ENCODE data around the gene CNST.
A peak's percentile ranks its signal among the peaks of the same experiment; 100 is the strongest.
"Not testable (repeated sequence)": the region's sequence is repeated elsewhere in the genome, so short reads cannot be mapped to it uniquely, and the experiment has no call there.

CNST gene

GRCh38 chr1:246687002-246687401 lies 120.7 kb downstream of the CNST start:
- no peak for DNase-seq
- in situ Hi-C loops (cut with HindIII; ENCODE audit: low pct_ligation_motif_present, low pct_unique_long_range_greater_than_20kb, low sequenced_read_pairs): no loop called here

DNA sequence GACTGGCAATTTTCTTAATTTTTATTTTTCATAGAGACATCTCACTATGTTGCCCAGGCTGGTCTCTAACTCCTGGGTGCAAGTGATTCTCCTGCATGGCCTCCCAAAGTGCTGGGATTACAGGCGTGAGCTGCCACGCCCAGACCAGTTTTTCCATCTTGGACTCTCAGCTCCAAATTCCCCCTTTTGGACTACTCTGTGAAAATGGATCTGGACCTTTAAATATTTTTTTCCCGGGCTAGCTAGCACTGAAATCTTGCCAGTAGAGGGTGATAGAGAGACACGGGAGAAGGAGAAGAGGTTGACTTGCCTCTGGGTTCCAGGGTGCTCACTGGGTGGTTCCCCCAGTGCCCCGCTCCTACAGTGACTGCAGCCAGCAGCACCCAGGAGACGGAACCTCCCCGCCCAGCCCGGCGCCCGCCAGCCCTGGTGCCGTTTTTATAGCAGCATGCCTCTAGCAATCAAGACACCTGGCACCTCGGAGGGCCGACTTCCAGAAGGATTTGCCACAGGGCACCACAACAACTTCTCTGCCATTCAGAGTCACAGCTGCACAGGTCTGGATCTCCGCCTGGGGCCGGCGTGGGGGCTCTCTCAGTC lies 123.3 kb downstream of the CNST start:
- peak; percentile 87 for DNase-seq
- in situ Hi-C loops (cut with HindIII; ENCODE audit: low pct_ligation_motif_present, low pct_unique_long_range_greater_than_20kb, low sequenced_read_pairs): no loop called here

GRCh38 chr1:246690100-246690499 lies 123.8 kb downstream of the CNST start:
- in situ Hi-C loops (cut with HindIII; ENCODE audit: low pct_ligation_motif_present, low pct_unique_long_range_greater_than_20kb, low sequenced_read_pairs): no loop called here
- no peak for DNase-seq

- no peak for DNase-seq
Observed at GRCh38 chr1:246691622-246692495, 125.6 kb downstream of the CNST start.

GRCh38 chr1:246694213-246694895 lies 128.1 kb downstream of the CNST start:
- DNase-seq; in situ Hi-C loops (cut with HindIII; ENCODE audit: low pct_ligation_motif_present, low pct_unique_long_range_greater_than_20kb, low sequenced_read_pairs): not testable (repeated sequence)

More at GRCh38 chr1:246691622-246692495, 125.6 kb downstream of the CNST start:
- in situ Hi-C loops (cut with HindIII; ENCODE audit: low pct_ligation_motif_present, low pct_unique_long_range_greater_than_20kb, low sequenced_read_pairs): no loop called here

GRCh38 chr1:246695136-246695535 lies 128.9 kb downstream of the CNST start:
- in situ Hi-C loops (cut with HindIII; ENCODE audit: low pct_ligation_motif_present, low pct_unique_long_range_greater_than_20kb, low sequenced_read_pairs): no loop called here
- no peak for DNase-seq

GRCh38 chr1:246695666-246696065 lies 129.4 kb downstream of the CNST start:
- in situ Hi-C loops (cut with HindIII; ENCODE audit: low pct_ligation_motif_present, low pct_unique_long_range_greater_than_20kb, low sequenced_read_pairs): no loop called here
- no peak for DNase-seq

- no peak for DNase-seq
- in situ Hi-C loops (cut with HindIII; ENCODE audit: low pct_ligation_motif_present, low pct_unique_long_range_greater_than_20kb, low sequenced_read_pairs): no loop called here
Observed at GRCh38 chr1:246698466-246699094, 132.3 kb downstream of the CNST start.

GRCh38 chr1:246699095-246699735 lies 133.0 kb downstream of the CNST start:
- DNase-seq: peak; percentile 92
- in situ Hi-C loops (cut with HindIII; ENCODE audit: low pct_ligation_motif_present, low pct_unique_long_range_greater_than_20kb, low sequenced_read_pairs): no loop called here

DNA sequence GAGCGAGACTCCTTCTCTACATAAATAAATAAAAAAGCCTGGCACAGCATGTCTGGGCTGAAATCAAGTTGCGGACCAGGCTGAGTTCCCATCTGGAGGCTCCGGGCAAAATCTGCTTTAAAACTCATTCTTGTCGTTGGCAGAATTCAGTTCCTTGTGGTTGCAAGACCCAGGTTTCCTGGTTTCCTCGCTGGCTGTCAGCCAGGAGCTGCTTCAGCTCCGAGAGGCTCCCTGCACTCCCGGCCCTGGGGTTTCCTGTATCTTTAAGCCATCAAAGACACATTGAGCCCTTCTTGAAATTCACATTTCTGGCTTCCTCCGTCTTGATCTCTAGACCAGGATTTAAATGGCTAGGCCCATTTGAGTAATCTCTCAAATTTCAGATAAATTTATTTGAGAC lies 137.3 kb downstream of the CNST start:
- in situ Hi-C loops (cut with HindIII; ENCODE audit: low pct_ligation_motif_present, low pct_unique_long_range_greater_than_20kb, low sequenced_read_pairs): no loop called here
- no peak for DNase-seq

GRCh38 chr1:246705368-246705767 lies 139.1 kb downstream of the CNST start:
- DNase-seq: peak; percentile 24
- in situ Hi-C loops (cut with HindIII; ENCODE audit: low pct_ligation_motif_present, low pct_unique_long_range_greater_than_20kb, low sequenced_read_pairs): no loop called here

- in situ Hi-C loops (cut with HindIII; ENCODE audit: low pct_ligation_motif_present, low pct_unique_long_range_greater_than_20kb, low sequenced_read_pairs): no loop called here
Observed at GRCh38 chr1:246708166-246708565, 141.9 kb downstream of the CNST start.

DNA sequence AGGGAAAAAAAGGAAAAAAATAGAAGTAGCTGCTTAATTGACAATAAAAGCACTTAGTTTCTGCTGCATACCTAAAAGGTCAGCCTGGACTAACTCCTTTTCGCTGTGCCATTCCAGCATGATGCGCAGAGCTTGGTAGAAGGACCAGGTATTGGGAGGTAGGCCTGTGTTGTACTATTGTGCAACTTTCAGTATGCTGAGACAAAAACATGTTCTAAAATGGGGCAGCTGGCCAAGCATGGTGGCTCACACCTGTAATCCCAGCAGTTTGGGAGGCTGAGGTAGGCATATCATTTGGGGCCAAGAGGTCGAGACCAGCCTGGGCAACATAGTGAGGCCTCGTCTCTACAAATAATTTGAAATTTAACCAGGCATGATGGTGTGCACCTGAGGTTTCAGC lies 142.9 kb downstream of the CNST start:
- in situ Hi-C loops (cut with HindIII; ENCODE audit: low pct_ligation_motif_present, low pct_unique_long_range_greater_than_20kb, low sequenced_read_pairs): no loop called here
- no peak for DNase-seq

More at GRCh38 chr1:246708166-246708565, 141.9 kb downstream of the CNST start:
- DNase-seq: no peak

DNA sequence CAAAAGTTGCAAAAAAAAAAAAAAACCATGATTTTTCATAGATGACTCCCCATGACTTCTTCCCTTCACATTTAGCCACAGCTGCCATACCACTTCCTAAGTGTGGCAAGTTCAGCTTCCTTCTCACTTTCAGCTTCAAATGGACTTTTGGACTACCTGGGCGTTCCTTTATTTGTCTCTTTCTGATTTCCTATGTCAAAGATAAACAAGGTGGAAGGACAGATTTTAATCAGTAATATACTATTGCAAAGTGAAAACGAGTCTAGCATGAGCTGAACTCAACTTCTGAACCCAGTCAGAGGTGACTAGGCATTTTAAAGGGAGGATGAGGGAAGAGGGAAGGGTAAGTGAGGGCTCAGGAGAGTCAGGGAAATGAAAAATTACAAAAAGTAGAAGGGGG lies 143.6 kb downstream of the CNST start:
- no peak for DNase-seq
- in situ Hi-C loops (cut with HindIII; ENCODE audit: low pct_ligation_motif_present, low pct_unique_long_range_greater_than_20kb, low sequenced_read_pairs): no loop called here

- in situ Hi-C loops (cut with HindIII; ENCODE audit: low pct_ligation_motif_present, low pct_unique_long_range_greater_than_20kb, low sequenced_read_pairs): no loop called here
- no peak for DNase-seq
Observed at GRCh38 chr1:246711548-246712003, 145.3 kb downstream of the CNST start.

DNA sequence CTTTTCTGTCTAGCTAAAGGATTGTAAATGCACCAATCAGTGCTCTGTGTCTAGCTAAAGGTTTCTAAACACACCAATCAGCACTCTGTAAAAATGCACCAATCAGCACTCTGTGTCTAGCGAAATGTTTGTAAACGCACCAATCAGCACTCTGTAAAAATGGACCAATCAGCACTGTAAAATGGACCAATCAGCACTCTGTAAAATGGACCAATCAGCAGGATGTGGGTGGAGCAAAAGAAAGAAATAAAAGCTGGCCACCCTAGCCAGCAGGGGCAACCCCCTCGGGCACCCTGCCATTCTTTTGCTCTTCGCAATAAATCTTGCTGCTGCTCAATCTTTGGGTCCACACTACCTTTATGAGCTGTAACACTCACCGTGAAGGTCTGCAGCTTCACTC lies 146.2 kb downstream of the CNST start:
- DNase-seq; in situ Hi-C loops (cut with HindIII; ENCODE audit: low pct_ligation_motif_present, low pct_unique_long_range_greater_than_20kb, low sequenced_read_pairs): not testable (repeated sequence)

Data from ACHN (cell line).